Esophagus squamous epithelium (tissue), 4 donors: ENCODE data around the gene ITIH5.

Source experiments
- POLR2A ChIP-seq, 4 donors: fragments of 450-650 bp; IDR thresholded peaks; one replicate each; pipeline ENCODE4 v1.6.1; 2017; ENCODE audit warnings: antibody characterized with exemption in 4 of 4, mild to moderate bottlenecking in 4 of 4, moderate library complexity in 3 of 4
- TF ChIP-seq, protein P1 (sequence below), 6 experiments: fragments of 450-650 bp in 4 of 6; fragments of 200-600 bp in 2 of 6; sonication (generic) in 2 of 6; IDR thresholded peaks; one replicate each; pipeline ENCODE4 v1.5.1; 2016 to 2019; ENCODE audit warnings: antibody characterized with exemption in 6 of 6, mild to moderate bottlenecking in 4 of 6, moderate library complexity in 4 of 6

DNA sequence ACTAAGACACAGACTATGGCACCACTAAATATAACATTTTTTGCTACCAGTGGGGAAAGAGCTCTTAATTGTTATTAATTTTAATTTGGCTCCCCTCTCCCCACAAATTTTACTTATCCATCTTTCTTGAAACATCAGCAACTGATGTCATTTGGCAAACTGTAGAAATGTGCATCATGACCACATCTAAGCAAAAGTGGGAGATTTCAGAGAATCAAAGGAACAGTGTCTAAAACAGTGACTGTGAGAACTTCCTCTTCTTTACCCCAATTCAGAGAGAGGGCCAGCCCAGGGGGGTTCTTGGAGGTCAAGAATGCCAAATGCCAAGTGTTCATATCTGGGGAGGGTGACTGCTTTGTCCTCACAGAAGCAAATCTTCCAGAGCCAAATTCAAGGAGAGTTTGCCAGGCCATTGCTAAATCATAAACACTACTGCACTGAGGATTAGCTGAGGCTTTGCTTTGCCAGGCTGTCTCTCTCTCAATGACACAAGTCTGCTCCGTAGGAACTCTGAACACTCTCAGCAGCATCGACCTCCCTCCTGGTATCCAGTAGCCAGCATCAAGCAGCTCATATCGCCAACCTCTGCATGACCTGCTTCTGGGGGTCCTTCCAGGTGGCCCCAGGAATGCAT lies 65.6 kb downstream of the ITIH5 start:
- TF ChIP-seq POLR2A (IDR thresholded peaks at IDR 0.05): no peak
- TF ChIP-seq, protein P1, sequence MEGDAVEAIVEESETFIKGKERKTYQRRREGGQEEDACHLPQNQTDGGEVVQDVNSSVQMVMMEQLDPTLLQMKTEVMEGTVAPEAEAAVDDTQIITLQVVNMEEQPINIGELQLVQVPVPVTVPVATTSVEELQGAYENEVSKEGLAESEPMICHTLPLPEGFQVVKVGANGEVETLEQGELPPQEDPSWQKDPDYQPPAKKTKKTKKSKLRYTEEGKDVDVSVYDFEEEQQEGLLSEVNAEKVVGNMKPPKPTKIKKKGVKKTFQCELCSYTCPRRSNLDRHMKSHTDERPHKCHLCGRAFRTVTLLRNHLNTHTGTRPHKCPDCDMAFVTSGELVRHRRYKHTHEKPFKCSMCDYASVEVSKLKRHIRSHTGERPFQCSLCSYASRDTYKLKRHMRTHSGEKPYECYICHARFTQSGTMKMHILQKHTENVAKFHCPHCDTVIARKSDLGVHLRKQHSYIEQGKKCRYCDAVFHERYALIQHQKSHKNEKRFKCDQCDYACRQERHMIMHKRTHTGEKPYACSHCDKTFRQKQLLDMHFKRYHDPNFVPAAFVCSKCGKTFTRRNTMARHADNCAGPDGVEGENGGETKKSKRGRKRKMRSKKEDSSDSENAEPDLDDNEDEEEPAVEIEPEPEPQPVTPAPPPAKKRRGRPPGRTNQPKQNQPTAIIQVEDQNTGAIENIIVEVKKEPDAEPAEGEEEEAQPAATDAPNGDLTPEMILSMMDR (IDR thresholded peaks at IDR 0.05): no peak
